ENCODE measurements around the gene TGFBRAP1.

DNA sequence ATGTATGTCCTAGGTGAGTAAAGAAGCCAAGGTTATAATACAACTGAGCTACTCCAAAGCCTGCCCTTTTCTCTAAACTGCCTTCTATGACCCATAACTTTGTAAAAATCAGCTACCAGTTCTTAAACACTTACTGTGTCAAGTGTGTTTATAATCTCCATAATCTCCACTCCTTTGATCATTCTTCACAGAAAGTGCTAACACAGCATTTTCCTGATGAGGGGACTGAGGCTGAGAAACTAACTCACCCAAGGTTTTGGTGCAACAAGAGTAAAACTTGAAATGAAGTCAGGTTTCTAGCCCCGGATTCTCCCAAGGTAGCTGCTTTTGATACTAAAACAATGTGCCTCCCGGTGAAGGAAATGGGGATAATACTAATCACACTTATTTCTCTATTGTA lies 5.9 kb upstream of the TGFBRAP1 start:
- no peak for TF ChIP-seq CTCF (IDR thresholded peaks at IDR 0.05)
- TF ChIP-seq POLR2A (IDR thresholded peaks at IDR 0.05), result no peak

Measured in gastroesophageal sphincter (tissue), 3 donors.